Vagina (tissue), 2 donors: ENCODE data around the gene UNC5B. TPM values are rescaled to one million over a fixed set of nuclear protein-coding genes. Genes with fewer than 3 reads are reported as not detected.

Experiments used
- DNase-seq, 2 donors: peaks; one replicate each; pipeline ENCODE4 v3.0.0-alpha.2; 2017; ENCODE audit errors: extremely low spot score in 2 of 2
- H3K27ac ChIP-seq: fragments of 200-600 bp; sonication (generic); one replicate; pipeline ENCODE4 v1.5.1; 2019
- H3K27me3 ChIP-seq: fragments of 200-600 bp; sonication (generic); one replicate; pipeline ENCODE4 v1.5.1; 2019
- H3K36me3 ChIP-seq, 2 donors: fragments of 200-600 bp; sonication (generic); one replicate each; pipeline ENCODE4 v1.5.1; 2017 to 2019
- H3K4me1 ChIP-seq: fragments of 200-600 bp; sonication (generic); one replicate; pipeline ENCODE4 v1.5.1; 2019
- H3K4me3 ChIP-seq, 2 donors: fragments of 200-600 bp; sonication (generic); 1 replicate in 1 of 2; 2 replicates in 1 of 2; pipeline ENCODE4 v1.5.1; 2016 to 2019
- H3K9me3 ChIP-seq: fragments of 200-600 bp; sonication (generic); one replicate; pipeline ENCODE4 v1.5.1; 2019
- CTCF ChIP-seq, 3 experiments: fragments of 450-650 bp in 2 of 3; fragments of 200-600 bp in 1 of 3; sonication (generic) in 1 of 3; IDR thresholded peaks; one replicate each; pipeline ENCODE4 v1.5.1; 2017 to 2019; ENCODE audit warnings: antibody characterized with exemption in 3 of 3, mild to moderate bottlenecking in 2 of 3, moderate library complexity in 2 of 3
- POLR2A ChIP-seq, 2 donors: fragments of 450-650 bp; IDR thresholded peaks; one replicate each; pipeline ENCODE4 v1.6.1; 2017; ENCODE audit warnings: antibody characterized with exemption in 2 of 2, mild to moderate bottlenecking in 2 of 2, moderate library complexity in 2 of 2
- POLR2AphosphoS5 ChIP-seq, 2 donors: sonication (generic); formaldehyde crosslinking; IDR thresholded peaks; one replicate each; pipeline ENCODE4 v1.9.0; 2017; ENCODE audit warnings: antibody characterized with exemption in 2 of 2, mild to moderate bottlenecking in 2 of 2, low read depth in 1 of 2; ENCODE audit not compliant: insufficient read depth in 1 of 2
- intact Hi-C: fragments of 100-400 bp; cut with DNase I; formaldehyde crosslinking; loops from one replicate; pipeline ENCODE4 v1.15.1; 2023
- total RNA-seq: library from RNA; depleted of rRNA; stranded (reverse); fragments of >200 nt; gene quantifications from one replicate; pipeline ENCODE4 v1.2.3, GENCODE V29; 2016

The UNC5B gene
- total RNA-seq, 1 donor from 2014 or later = 24.3 TPM

- Histone ChIP-seq H3K27ac (peak overlapping the region; percentile 38), H3K36me3 (no peaks in the 10 kb centered on the region), H3K9me3 (no peaks in the 10 kb centered on the region), H3K27me3 (no peaks in the 10 kb centered on the region), H3K4me1 (peaks cover 99% of the 10 kb centered on the region), H3K4me3 (no peak overlapping the region)
- TF ChIP-seq POLR2AphosphoS5 (IDR thresholded peaks at IDR 0.05; ENCODE audit: insufficient read depth in 1 of 2, low read depth in 1 of 2) = peak in 1 of 2 donors; percentile 29
- no peak for TF ChIP-seq POLR2A (IDR thresholded peaks at IDR 0.05)
- DNase-seq = no peak
- intact Hi-C loops = no loop called here
Measured at GRCh38 chr10:71241114-71241829, 28.9 kb downstream of the UNC5B start.

GRCh38 chr10:71241830-71242621, 29.7 kb downstream of the UNC5B start:
- no peak for TF ChIP-seq CTCF (IDR thresholded peaks at IDR 0.05)
- TF ChIP-seq POLR2AphosphoS5 (IDR thresholded peaks at IDR 0.05; ENCODE audit: insufficient read depth in 1 of 2, low read depth in 1 of 2) = no peak
- TF ChIP-seq POLR2A (IDR thresholded peaks at IDR 0.05) = no peak
- H3K27ac ChIP-seq = peak overlapping the region; percentile 38
- H3K27me3 ChIP-seq = no peaks in the 10 kb centered on the region
- no peak overlapping the region for H3K4me3 ChIP-seq
- H3K36me3 ChIP-seq = no peaks in the 10 kb centered on the region
- no peak for DNase-seq
- intact Hi-C loops = no loop called here
- H3K9me3 ChIP-seq = no peaks in the 10 kb centered on the region
- H3K4me1 ChIP-seq = peaks cover 99% of the 10 kb centered on the region

- peaks cover 99% of the 10 kb centered on the region for H3K4me1 ChIP-seq
- no peaks in the 10 kb centered on the region for H3K36me3 ChIP-seq
- intact Hi-C loops = no loop called here
- no peaks in the 10 kb centered on the region for H3K9me3 ChIP-seq
- H3K27ac ChIP-seq = peak overlapping the region; percentile 38
- no peak for DNase-seq
- TF ChIP-seq POLR2A (IDR thresholded peaks at IDR 0.05) (no peak), CTCF (IDR thresholded peaks at IDR 0.05) (no peak), POLR2AphosphoS5 (IDR thresholded peaks at IDR 0.05; ENCODE audit: insufficient read depth in 1 of 2, low read depth in 1 of 2) (no peak)
- no peak overlapping the region for H3K4me3 ChIP-seq
- H3K27me3 ChIP-seq = no peaks in the 10 kb centered on the region
Measured at GRCh38 chr10:71242622-71243009, 30.2 kb downstream of the UNC5B start.

GRCh38 chr10:71243756-71244395, 31.5 kb downstream of the UNC5B start:
- H3K4me1 ChIP-seq = peaks cover 97% of the 10 kb centered on the region
- TF ChIP-seq POLR2AphosphoS5 (IDR thresholded peaks at IDR 0.05; ENCODE audit: insufficient read depth in 1 of 2, low read depth in 1 of 2) (peak; percentile 20 to 54), POLR2A (IDR thresholded peaks at IDR 0.05) (no peak)
- H3K27ac ChIP-seq = peak overlapping the region; percentile 69
- peak overlapping the region in 1 of 2 donors; percentile 41 for H3K4me3 ChIP-seq
- no peaks in the 10 kb centered on the region for H3K27me3 ChIP-seq
- intact Hi-C loops = no loop called here
- no peaks in the 10 kb centered on the region for H3K9me3 ChIP-seq
- H3K36me3 ChIP-seq = no peaks in the 10 kb centered on the region
- no peak for DNase-seq

- Histone ChIP-seq H3K27ac (peak overlapping the region; percentile 69), H3K4me3 (peak overlapping the region; percentile 26 to 41), H3K4me1 (peaks cover 88% of the 10 kb centered on the region), H3K9me3 (no peaks in the 10 kb centered on the region), H3K27me3 (no peaks in the 10 kb centered on the region), H3K36me3 (no peaks in the 10 kb centered on the region)
- DNase-seq = no peak
- TF ChIP-seq CTCF (IDR thresholded peaks at IDR 0.05) = no peak
- peak in 1 of 2 donors; percentile 77 for TF ChIP-seq POLR2AphosphoS5 (IDR thresholded peaks at IDR 0.05; ENCODE audit: insufficient read depth in 1 of 2, low read depth in 1 of 2)
- intact Hi-C loops = no loop called here
Measured at GRCh38 chr10:71244431-71245419, 32.4 kb downstream of the UNC5B start.
